Amniotic stem cell (primary cell): ENCODE data around the gene TAF5.
"Not testable (repeated sequence)": the region's sequence is repeated elsewhere in the genome, so short reads cannot be mapped to it uniquely, and the experiment has no call there.

ENCODE experiments used
- DNase-seq: peaks from one replicate; lab custom pipeline; 2025; lab: John Stamatoyannopoulos, UW

The TAF5 gene

DNA sequence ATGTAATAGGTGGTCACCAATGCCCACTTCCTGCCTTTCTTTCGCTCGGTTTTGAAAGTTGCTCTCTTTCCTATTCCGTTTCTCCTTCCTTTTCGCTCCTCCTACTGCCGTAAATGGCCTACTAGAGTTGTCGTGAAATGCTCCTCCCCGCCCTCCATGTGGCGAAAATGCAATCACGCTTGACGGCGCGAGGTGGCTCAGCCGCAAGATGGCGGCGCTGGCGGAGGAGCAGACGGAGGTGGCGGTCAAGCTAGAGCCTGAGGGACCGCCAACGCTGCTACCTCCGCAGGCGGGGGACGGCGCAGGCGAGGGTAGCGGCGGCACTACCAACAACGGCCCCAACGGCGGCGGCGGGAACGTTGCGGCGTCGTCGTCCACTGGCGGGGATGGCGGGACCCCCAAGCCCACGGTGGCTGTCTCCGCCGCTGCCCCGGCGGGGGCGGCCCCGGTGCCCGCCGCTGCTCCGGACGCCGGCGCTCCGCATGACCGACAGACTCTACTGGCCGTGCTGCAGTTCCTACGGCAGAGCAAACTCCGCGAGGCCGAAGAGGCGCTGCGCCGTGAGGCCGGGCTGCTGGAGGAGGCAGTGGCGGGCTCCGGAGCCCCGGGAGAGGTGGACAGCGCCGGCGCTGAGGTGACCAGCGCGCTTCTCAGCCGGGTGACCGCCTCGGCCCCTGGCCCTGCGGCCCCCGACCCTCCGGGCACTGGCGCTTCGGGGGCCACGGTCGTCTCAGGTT lies at the start of gene TAF5:
TAF5 (plus strand) TSS at position 195 of the 737 bp plus-strand sequence; CDS start at position 209, 14 bp downstream.
- peak; percentile 89 for DNase-seq

DNA sequence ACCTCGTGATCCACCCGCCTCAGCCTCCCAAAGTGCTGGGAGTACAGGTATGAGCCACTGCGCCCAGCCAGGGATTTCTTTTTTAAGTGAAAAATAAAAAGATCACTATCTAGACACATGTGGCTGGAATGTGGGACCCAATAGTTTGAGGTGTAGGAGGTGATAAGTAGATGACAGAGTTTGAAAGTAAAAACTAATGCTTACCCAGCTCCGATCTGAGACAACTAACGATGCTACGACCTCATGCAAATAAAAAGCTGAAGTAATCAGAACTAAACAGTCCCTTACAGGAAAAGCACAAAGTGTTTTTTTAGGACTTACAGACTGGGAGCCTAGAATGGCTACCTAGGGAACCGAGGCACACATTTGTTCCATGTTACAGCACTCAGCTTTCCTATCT lies 39.9 kb upstream of the TAF5 start:
- DNase-seq, result no peak

DNA sequence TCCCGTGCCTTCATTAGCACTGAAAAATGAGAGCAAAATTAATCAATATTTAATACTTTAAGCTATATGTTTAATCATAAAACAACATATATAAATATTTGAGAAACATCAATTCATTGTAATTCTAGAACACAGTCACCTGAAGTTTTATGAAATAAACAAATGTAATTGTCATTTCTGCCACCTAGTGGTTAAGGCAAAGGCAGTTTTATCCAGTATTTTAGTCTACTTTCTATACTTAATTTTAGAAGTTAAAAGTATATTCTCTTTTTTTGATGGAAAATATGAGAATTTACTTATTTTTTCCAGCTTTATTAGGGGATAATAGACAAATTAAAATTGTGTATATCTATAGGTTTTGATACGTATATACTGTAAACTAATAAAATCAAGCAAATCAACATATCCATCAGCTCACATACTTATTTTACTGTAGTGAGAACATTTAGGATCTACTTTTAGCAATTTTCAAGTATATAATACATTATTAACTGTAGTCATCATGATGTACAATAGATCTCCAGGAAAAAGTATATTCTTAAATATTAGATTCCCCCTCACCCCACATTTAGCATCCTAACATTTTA lies 33.7 kb upstream of the TAF5 start:
- no peak for DNase-seq

DNA sequence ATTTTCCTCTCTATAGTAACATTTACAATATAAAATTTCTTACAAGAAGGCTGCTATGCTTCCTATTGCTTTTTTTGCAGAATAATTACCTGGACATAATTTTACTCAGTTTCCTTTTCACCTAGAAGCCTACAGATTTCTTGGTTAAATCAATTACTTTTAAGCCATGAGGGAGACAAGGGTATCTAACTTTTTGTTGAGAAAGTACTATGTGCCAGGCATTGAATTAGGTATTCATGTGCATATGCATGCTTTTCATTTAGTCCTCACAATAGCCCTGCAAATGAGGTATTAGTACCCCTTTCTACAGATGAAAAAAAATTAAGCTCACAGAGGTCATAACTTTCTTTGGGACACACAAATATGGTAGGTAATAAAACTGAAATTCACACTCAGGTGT lies 33.2 kb upstream of the TAF5 start:
- DNase-seq, result no peak

DNA sequence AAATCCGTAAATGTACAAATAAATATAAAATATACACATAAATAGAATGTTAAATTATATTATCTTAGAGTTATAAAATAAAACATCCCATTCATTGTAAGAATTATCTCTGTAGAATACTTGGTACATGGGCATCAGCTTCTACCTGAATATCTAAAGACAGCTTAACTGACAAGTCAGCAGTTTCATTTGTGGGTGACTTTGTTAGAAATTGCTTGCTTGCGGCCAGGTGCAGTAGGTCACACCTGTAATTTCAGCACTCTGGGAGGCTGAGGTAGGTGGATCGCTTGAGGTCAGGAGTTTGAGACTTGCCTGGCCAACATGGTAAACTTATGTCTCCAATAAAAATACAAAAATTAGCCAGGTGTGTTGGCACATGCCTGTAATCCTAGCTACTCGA lies 31.4 kb upstream of the TAF5 start:
- no peak for DNase-seq

DNA sequence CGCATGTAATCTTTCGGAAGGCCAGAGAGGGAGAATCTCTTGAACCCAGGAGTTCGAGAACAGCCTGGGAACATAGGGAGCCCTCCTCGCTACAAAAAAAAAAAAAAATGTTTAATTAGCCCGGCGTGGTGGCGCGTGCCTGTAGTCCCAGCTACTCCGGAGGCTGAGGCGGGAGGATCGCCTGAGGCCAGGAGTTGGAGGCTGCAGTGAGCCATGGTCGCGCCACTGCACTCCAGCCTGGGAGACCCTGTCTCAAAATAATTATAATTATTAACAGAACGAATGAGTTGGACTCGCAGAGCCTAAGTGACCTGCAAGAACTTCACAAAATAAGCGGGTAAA lies 17.6 kb upstream of the TAF5 start:
- no peak for DNase-seq

DNA sequence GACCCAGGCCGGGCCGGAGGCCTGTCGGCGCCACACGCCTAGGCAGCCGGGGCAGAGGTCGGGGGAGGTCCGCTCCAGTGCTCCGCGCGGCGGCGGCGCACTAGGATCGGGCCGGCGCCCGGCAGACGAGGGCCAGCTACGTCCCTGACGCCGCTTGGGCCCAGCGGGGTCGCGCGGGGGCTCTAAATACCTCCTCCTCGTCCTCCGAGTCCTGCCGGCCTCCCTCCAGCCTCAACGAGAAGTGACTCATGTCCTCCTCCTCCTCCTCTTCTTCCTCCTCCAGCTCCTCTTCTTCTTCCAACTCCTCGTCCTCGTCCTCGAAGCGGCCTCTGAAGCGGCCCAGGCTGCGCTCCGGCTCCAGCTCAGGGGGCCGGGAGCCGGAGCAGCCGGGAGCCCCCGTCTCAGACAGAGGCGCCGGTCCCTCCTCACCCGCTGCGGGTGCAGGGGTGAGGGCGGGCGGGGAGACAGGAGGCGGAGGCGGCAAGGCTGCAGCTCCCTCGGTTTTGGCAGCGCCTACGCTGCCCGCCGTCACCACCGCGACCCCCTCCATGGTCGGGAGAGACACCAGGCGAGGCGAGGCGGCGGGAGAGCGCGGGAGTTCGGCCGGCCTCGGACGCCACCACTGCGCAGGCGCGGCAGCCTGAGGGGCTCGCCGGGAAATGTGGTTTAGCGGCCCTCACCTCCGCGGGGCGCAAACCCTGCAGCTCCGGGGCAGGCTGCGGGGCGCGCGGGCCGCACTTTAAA lies 17.1 kb upstream of the TAF5 start, which contains the start of gene PCGF6:
PCGF6 (minus strand) TSS at position 624 of the 744 bp plus-strand sequence; CDS start at position 550, 74 bp downstream.
- DNase-seq, result peak; percentile 30

DNA sequence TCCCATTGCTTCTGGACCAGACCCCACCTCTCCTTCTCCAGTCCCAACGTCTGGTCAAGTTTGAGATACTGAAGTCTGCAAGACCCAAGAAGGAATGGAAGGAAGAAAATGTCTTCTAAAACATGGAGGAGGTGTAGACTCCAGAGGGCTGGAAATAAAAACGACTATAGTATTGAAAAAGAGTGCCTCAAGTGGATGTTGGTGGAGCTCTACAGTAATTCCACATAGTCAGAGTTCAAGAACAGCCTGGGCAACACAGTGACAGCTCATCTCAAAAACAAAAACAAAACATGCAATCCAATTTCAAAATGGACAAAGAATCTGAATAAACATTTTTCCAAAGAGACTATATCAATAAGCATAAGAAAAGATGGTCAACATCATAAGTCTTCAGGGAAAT lies 14.5 kb upstream of the TAF5 start:
- DNase-seq, result no peak

DNA sequence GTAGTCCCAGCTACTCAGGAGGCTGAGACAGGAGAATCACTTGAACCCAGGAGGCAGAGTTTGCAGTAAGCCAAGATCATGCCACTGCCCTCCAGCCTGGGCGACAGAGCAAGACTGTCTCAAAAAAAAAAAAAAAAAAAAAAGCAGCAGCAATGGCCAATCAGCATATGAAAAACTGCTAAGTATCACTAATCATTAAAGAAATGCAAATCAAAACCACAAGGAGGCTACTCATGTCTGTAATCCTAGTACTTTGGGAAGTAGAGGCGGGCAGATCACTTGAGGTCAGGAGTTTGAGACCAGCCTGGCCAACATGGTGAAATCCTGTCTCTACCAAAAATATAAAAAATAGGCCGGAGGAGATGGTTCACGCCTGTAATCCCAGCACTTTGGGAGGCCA lies 13.2 kb upstream of the TAF5 start:
- DNase-seq, result not testable (repeated sequence)

DNA sequence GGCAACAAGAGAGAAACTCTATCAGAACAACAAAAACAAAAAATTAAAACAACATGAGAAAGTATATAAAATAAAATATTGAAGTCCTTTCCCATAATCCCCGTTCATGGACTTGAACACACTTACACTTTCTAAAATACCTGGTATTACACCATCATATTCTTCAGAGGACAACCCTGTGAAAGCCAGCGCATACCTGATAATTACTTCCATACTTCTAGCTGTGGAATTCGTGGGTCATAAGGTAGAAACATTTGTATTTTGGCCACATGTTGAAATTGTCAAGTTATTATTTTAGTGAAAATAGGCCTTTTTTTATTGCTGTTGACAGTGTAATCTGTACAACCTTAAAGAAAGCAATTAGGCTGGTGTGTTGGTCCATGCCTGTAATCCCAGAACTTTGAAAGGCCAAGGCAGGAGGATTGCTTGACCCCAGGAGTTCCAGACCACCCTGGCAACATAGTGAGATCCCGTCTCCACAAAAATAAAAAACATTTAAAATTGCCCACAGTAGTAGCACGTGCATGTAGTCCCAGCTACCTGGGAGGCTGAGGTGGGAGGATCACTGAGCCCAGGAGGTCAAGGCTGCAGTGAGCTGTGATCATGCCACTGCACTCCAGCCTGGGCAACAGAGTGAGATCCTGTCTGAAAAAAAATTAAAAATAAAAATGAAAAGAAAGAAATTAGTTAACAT lies 11.7 kb upstream of the TAF5 start:
- DNase-seq, result no peak

DNA sequence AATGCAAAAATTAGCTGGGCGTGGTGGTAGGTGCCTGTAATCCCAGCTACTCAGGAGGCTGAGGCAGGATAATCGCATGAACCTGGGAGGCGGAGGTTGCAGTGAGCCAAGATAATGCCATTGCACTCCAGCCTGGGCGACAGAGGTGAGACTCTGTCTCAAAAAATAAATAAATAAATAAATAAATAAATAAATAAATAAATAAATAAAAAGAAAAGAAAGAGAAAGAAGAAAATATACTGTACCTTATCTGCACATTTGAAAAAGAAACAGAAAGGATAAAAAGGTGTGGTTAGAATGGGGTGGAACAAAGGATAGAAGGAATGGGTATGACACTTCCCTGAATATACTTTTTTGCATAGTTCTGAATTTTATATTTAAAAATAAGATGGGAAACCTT lies 8.3 kb upstream of the TAF5 start:
- not testable (repeated sequence) for DNase-seq

DNA sequence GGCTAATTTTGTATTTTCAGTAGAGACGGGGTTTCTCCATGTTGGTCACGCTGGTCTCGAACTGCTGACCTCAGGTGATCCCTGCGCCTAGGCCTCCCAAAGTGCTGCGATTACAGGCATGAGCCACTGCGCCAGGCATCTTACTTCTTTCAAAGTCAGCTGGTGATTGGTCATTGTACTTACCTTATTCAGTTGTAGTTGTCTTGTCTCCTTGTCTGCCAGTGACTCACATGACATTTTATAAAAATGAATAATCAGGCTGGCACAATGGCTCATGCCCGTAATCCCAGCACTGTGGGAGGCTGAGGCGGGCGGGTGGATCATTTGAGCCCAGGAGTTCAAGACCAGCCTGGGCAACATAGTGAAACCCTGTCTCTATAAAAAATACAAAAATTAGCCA lies 7.0 kb upstream of the TAF5 start:
- DNase-seq, result not testable (repeated sequence)

DNA sequence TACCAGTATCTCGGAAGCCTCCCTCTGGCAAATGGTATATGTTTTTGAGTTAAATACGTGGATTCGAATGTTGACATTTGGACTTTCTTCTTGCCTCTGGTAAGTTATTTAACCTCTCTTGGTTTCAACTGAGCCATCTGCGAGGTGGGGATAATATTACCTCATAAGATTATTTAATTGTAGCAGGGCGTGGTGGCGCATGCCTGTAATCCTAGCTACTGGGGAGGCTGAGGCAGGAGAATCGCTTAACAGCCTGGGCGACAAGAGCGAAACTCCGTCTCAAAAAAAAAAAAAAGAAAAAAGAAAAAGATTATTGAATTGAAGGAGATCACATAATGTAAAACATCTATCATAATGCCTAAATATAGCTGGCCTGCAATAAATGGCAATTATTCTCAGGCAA lies 396 bp upstream of the TAF5 start:
- DNase-seq, result no peak

DNA sequence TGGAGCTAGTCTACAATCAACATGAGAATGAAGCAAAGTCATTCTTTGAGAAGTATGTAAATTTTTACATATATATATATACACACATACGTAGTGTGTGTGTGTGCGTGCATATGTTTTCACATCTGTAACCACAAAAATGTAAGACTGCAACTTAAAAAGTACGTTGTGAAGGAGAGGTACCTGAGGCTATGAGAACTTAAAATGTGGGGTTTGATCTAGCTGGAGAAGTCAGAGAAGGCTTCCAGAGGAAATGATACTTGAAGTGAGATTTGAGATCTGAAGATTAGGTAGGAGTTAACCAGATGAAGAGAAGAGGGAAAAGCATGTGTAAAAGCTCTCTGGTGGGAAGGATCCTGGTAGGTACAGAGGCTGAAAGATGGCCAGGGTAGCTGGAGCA lies 5.8 kb downstream of the TAF5 start:
- no peak for DNase-seq

DNA sequence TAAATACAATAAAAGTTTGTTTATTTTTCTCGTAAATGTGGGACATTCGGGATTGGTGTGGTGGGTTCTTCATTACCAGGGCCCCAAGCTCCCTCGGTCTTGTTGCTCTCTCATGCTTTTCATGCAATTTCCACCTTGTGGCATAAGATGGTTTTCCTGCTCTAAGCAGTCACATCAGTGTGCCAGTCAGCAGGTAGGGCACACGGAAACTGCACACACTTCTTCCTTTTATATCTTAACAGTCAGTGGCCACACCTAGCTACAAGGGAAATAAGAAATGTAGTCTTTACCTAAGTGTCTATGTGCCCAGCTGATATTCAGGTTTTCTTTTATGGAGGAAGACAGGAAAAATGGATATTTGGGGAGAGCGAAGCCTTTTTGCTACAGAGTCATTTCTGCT lies 6.5 kb downstream of the TAF5 start:
- DNase-seq, result no peak

DNA sequence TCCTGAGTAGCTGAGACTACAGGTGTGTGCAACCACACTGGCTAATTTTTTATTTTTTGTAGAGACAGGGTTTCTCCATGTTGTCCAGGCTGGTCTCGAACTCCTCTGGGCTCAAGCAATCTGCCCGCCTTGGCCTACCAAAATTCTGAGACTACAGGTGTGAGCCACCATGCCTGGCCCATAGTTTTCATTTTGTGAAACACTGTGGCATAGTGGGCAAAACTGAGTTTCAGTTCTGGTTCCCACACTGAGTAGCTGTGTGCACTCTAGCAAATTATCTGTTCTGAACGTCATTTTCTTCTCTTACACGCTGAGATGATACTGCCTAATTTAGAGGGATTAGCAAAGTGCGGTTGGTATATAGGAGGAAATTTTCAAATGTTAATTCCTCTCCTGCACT lies 15.0 kb downstream of the TAF5 start:
- no peak for DNase-seq

DNA sequence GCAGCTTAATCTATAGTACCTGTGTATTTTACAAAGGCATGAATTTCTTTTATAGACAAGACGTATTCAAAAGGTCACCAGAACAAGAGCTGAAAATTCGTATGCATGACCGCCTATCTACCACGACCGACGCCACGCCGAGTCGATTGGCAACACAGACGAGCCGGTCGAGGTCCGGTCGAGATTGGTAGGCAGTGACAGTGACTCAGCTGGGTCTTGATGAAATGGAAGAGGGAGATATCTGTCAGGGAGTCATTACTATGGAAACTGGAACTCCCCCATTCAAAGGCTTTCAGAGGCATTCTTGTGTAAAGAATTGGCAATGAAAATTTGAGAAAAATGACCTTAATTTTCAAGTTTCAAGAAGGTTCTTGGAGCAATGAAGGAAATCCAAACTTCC lies 26.4 kb downstream of the TAF5 start:
- no peak for DNase-seq

DNA sequence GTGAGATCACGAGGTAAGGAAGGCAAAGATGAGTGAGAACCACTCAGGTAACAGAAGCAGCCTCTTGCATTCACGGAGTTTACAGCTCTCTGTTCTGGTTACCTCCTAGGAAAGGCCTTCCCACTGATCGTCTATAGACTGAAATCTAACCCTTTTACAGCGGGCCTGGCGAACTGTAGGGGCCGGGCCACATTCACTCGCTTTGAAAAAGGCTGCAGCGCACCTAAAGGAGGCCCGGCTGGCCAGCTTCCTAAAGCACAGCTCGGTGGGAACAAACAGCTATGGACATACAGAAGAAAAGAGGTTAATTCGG lies 27.9 kb downstream of the TAF5 start:
- no peak for DNase-seq

DNA sequence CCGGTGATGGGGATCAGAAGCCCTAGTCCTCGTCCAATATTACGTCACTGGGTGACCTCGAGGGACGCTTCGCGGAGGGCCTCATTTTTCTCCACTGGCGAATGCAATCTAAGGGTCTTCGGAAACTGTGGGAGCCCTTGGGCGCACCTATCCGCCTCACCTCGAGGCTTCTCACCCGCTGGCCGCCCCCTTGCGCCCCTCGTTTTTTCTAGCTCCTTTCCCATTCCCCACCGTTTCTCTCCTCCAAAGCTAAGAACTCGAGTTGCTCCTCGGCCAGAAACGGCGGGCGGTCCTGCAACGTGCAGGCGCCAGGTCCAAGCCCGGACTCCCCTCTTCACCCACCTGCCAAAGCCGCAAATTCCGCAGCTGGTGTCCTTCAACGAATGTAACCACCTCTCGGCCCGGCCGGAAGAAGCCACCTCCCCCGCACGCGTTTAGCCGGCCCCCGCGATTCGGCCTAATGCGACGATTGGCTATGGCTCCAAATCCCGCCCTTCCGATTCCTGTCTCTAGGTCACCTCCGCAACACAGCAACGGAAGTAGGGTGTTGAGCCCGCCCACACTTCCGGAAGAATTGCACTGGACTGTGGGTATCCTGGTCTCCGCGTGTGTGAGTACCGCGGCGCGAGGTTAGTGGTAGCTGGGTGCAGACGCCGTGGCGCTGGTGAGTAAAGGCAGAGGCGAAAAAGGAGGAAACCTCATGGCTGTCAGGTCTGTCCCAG lies 28.5 kb downstream of the TAF5 start, which contains the start of the genes ATP5MK and PDCD11:
ATP5MK (minus strand) TSS at position 409 of the 722 bp plus-strand sequence. CDS start 4,018 bp downstream, outside the sequence.
PDCD11 (plus strand) TSS at position 560 of the 722 bp plus-strand sequence. CDS start 1,801 bp downstream, outside the sequence.
- DNase-seq, result peak; percentile 99

DNA sequence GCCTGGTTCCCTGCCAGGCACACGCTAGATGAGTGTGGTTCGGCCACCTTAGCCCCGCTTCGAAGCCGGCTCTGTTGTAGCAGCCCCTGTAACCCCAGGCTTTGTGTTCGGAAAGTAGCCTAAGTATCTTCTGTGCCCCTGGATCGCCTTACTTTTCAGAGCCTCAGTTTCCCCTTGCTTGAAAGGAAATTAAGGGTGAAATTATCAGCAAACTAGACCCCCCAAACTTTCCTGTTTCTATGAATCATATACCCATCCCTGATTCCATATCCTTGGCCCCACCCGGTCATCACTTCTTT lies 29.0 kb downstream of the TAF5 start:
- no peak for DNase-seq

DNA sequence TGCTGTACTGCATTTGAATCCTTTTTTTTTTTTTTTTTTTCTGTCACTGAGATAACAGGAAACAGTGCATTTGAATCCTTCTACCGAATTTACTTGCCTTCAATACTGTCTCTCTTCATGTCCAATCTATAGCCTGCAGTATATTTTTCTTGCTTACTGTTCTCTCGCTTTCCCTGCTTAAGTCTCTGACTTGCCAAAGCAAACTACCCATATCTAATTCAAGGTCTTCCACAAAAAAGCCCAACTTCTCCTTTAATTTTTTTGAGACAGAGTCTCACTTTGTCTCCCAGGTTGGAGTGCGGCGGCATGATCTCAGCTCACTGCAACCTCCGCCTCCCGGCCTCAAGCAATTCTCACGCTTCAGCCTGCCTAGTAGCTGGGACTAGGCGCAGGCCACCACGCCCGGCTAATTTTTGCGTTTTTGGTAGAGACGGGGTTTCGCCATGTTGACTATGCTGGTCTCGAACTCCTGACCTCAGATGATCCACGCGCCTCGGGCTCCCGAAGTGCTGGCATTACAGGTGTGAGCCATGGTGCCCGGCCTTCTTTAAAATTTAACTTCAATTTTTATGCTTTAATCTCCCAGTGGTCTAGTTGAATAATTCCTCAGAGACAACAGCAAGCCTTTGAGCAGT lies 29.5 kb downstream of the TAF5 start:
- DNase-seq, result no peak

DNA sequence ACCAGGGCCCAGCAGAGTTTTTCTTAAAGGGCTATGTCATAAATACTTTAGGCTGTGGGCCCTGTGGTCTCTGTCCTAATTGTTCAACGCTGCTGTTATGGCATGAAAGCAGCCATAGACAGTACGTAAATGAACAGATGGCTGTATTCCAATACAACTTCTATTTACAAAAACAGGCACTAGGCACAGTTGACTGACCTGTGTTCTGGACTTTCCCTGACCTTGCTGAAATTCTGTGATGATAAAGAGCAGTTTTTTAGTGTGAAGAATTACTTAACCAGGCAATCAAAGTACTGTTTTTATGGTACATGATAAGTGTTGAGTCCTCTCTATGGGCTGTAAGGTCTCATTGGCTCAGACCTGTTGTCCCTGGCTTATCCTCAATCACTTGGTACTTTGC lies 45.8 kb downstream of the TAF5 start:
- DNase-seq, result no peak
